ENCODE data around the gene IL1RAPL1. TPM values are rescaled to one million over a fixed set of nuclear protein-coding genes. Genes with fewer than 3 reads are reported as not detected.

Gene IL1RAPL1
- total and polyA plus RNA-seq, 9 of the 15 experiments (the other 6 are each of a cell fraction or from before 2014, with no cell fraction given): 0.04 to 0.07 (median 0.04) TPM; not detected in 6

- Histone ChIP-seq H3K9me3 (replicated peaks; ENCODE audit: control insufficient read depth, insufficient read depth, low read depth, low read length) (no peaks in the 10 kb centered on the region), H3K4me1 (replicated peaks in 1 of 2; ENCODE audit: control insufficient read depth in 2 of 2, insufficient read depth in 2 of 2, low read length in 2 of 2) (no peaks in the 10 kb centered on the region), H3K36me3 (ENCODE audit: control insufficient read depth, insufficient read depth, low read length) (no peaks in the 10 kb centered on the region), H3K4me3 (no peak overlapping the region), H3K9ac (ENCODE audit: insufficient read depth in 1 of 2, low read depth in 2 of 2, low read length in 2 of 2) (no peak overlapping the region), H3K79me2 (ENCODE audit: control insufficient read depth, insufficient read depth, low read length) (no peaks in the 10 kb centered on the region), H3K4me2 (ENCODE audit: insufficient read depth, low read length) (no peak overlapping the region), H3K9me1 (ENCODE audit: control insufficient read depth, insufficient read depth, low read length) (no peaks in the 10 kb centered on the region), H2AFZ (ENCODE audit: low read depth, low read length) (no peak overlapping the region), H3K27me3 (ENCODE audit: control insufficient read depth in 2 of 2, insufficient read depth in 2 of 2, low read length in 2 of 2) (no peaks in the 10 kb centered on the region), H3K27ac (ENCODE audit: extremely low read depth, low read depth, low read length) (no peak overlapping the region), H4K20me1 (replicated peaks; ENCODE audit: control insufficient read depth, insufficient read depth, low read length) (no peaks in the 10 kb centered on the region)
- FAIRE-seq (no peak), ATAC-seq (no peak), DNase-seq (ENCODE audit: extremely low read depth in 1 of 4, low spot score in 3 of 4) (no peak)
- WGBS (ENCODE audit: insufficient coverage, low coverage, missing lambda C conversion rate): 0% methylated on average over 2 of the region's 2 CpGs
- BruUV-seq (replicated peaks): no TSS peak
- in situ Hi-C loops (cut with MboI) (no loop called here), intact Hi-C loops (cut with micrococcal nuclease) (no loop called here)
- ChIA-PET CTCF (ENCODE audit: low intra/inter-chr PET ratio) (no interaction called here), POLR2A (no interaction called here)
- TF ChIP-seq ZNF695 (CRISPR knock-in tag; IDR thresholded peaks at IDR 0.05) (no peak), WHSC1 (IDR thresholded peaks at IDR 0.05; ENCODE audit: low read length) (no peak), CCNT2 (IDR thresholded peaks at IDR 0.05; ENCODE audit: borderline replicate concordance, extremely low read depth, insufficient read length, low read depth, low read length) (no peak), ZNF785 (CRISPR knock-in tag; IDR thresholded peaks at IDR 0.05) (no peak), RBM17 (IDR thresholded peaks at IDR 0.05; ENCODE audit: borderline replicate concordance, low read depth, low read length) (no peak), NR4A1 (CRISPR knock-in tag; IDR thresholded peaks at IDR 0.05) (no peak), NR4A1 (tag; IDR thresholded peaks at IDR 0.05) (no peak), HOMEZ (CRISPR knock-in tag; IDR thresholded peaks at IDR 0.05) (no peak), MCM7 (IDR thresholded peaks at IDR 0.05) (no peak), CEBPB (tag; IDR thresholded peaks at IDR 0.05) (no peak), LEF1 (IDR thresholded peaks at IDR 0.05) (no peak), ZNF384 (IDR thresholded peaks at IDR 0.05; ENCODE audit: low read depth, low read length) (no peak), NR2C2 (CRISPR knock-in tag; IDR thresholded peaks at IDR 0.05) (no peak), NR2C2 (tag; IDR thresholded peaks at IDR 0.05) (no peak), HDAC8 (tag; IDR thresholded peaks at IDR 0.05) (no peak), RBM22 (IDR thresholded peaks at IDR 0.05; ENCODE audit: low read depth, low read length, poor library complexity, severe bottlenecking) (no peak)
- TF ChIP-seq, protein P1, sequence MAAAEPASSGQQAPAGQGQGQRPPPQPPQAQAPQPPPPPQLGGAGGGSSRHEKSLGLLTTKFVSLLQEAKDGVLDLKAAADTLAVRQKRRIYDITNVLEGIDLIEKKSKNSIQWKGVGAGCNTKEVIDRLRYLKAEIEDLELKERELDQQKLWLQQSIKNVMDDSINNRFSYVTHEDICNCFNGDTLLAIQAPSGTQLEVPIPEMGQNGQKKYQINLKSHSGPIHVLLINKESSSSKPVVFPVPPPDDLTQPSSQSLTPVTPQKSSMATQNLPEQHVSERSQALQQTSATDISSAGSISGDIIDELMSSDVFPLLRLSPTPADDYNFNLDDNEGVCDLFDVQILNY (CRISPR knock-in tag; IDR thresholded peaks at IDR 0.05): no peak
- TF ChIP-seq, protein P2, sequence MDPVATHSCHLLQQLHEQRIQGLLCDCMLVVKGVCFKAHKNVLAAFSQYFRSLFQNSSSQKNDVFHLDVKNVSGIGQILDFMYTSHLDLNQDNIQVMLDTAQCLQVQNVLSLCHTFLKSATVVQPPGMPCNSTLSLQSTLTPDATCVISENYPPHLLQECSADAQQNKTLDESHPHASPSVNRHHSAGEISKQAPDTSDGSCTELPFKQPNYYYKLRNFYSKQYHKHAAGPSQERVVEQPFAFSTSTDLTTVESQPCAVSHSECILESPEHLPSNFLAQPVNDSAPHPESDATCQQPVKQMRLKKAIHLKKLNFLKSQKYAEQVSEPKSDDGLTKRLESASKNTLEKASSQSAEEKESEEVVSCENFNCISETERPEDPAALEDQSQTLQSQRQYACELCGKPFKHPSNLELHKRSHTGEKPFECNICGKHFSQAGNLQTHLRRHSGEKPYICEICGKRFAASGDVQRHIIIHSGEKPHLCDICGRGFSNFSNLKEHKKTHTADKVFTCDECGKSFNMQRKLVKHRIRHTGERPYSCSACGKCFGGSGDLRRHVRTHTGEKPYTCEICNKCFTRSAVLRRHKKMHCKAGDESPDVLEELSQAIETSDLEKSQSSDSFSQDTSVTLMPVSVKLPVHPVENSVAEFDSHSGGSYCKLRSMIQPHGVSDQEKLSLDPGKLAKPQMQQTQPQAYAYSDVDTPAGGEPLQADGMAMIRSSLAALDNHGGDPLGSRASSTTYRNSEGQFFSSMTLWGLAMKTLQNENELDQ (CRISPR knock-in tag; IDR thresholded peaks at IDR 0.05; ENCODE audit: borderline replicate concordance): no peak
- TF ChIP-seq, protein P3, sequence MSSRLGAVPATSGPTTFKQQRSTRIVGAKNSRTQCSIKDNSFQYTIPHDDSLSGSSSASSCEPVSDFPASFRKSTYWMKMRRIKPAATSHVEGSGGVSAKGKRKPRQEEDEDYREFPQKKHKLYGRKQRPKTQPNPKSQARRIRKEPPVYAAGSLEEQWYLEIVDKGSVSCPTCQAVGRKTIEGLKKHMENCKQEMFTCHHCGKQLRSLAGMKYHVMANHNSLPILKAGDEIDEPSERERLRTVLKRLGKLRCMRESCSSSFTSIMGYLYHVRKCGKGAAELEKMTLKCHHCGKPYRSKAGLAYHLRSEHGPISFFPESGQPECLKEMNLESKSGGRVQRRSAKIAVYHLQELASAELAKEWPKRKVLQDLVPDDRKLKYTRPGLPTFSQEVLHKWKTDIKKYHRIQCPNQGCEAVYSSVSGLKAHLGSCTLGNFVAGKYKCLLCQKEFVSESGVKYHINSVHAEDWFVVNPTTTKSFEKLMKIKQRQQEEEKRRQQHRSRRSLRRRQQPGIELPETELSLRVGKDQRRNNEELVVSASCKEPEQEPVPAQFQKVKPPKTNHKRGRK (tag; IDR thresholded peaks at IDR 0.05): no peak
Measured at GRCh38 chrX:29024871-29025270, 437.6 kb downstream of the IL1RAPL1 start.

Measured in K562 (cell line).